ENCODE results near the gene TPPP3. TPM values are rescaled to one million over a fixed set of nuclear protein-coding genes. Genes with fewer than 3 reads are reported as not detected.
A peak's percentile ranks its signal among the peaks of the same experiment; 100 is the strongest.
"Not testable (repeated sequence)": the region's sequence is repeated elsewhere in the genome, so short reads cannot be mapped to it uniquely, and the experiment has no call there.

The TPPP3 gene
- total and polyA plus RNA-seq, 4 donors = 164 to 371 (median 185) TPM

DNA sequence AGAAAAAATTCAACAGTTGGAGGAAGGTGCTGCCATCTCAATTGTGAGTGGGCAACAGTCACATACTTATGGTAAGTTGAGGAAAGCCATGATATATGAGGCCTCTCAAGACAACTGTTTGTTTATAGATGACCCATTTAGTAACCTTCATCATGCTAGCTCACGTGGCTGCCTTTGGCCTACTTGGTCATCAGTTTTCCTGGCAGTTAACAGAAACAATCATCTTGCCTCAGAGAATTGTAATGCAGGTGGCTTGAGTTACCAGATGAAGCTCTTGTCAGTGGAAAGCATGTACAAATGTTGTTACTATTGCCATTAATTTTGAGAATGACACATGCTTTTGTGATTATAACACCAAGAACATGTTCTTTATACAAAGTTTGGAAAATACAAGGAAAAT, 14.7 kb downstream of the TPPP3 start:
- H3K4me1 ChIP-seq (ENCODE audit: control insufficient read depth in 5 of 5, insufficient read depth in 5 of 5, low read length in 5 of 5) = no peaks in the 10 kb centered on the region
- H3K27ac ChIP-seq (ENCODE audit: low read depth in 1 of 2, low read length in 1 of 2) = no peak overlapping the region
- TF ChIP-seq, protein P1, sequence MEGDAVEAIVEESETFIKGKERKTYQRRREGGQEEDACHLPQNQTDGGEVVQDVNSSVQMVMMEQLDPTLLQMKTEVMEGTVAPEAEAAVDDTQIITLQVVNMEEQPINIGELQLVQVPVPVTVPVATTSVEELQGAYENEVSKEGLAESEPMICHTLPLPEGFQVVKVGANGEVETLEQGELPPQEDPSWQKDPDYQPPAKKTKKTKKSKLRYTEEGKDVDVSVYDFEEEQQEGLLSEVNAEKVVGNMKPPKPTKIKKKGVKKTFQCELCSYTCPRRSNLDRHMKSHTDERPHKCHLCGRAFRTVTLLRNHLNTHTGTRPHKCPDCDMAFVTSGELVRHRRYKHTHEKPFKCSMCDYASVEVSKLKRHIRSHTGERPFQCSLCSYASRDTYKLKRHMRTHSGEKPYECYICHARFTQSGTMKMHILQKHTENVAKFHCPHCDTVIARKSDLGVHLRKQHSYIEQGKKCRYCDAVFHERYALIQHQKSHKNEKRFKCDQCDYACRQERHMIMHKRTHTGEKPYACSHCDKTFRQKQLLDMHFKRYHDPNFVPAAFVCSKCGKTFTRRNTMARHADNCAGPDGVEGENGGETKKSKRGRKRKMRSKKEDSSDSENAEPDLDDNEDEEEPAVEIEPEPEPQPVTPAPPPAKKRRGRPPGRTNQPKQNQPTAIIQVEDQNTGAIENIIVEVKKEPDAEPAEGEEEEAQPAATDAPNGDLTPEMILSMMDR (IDR thresholded peaks at IDR 0.05; ENCODE audit: control extremely low read depth, extremely low read depth) = no peak
- no peak for ATAC-seq (ENCODE audit: insufficient read depth, low FRiP score)
- no peak for DNase-seq
- H3K27me3 ChIP-seq (ENCODE audit: control insufficient read depth in 3 of 3, insufficient read depth in 3 of 3, low read length in 2 of 3) = no peaks in the 10 kb centered on the region
- no peak overlapping the region for H3K4me3 ChIP-seq
- WGBS, 2 donors = 76% methylated on average over 1 of the region's 1 CpG
- no peak overlapping the region for H3K9ac ChIP-seq (ENCODE audit: insufficient read depth in 1 of 2, low read length in 2 of 2)
- H3K9me3 ChIP-seq (ENCODE audit: control insufficient read depth in 4 of 4, insufficient read depth in 3 of 4, low read length in 3 of 4) = no peaks in the 10 kb centered on the region
- no peaks in the 10 kb centered on the region for H3K36me3 ChIP-seq (ENCODE audit: control insufficient read depth in 4 of 4, insufficient read depth in 4 of 4, low read length in 4 of 4)

DNA sequence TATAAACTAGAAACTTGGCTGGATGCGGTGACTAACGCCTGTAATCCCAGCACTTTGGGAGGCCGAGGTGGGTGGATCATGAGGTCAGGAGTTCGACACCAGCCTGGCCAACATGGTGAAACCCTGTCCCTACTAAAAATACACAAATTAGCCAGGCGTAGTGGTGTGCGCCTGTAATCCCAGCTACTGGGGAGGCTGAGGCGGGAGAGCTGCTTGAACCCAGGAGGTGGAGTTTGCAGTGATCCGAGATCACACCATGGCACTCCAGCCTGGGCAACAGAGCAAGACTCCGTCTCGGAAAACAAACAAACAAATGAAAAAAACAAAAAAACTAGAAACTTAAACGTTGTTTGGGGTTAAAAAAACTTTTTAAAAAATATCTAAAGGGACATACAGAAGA, 17.3 kb downstream of the TPPP3 start:
- not testable (repeated sequence) for H3K36me3 ChIP-seq (ENCODE audit: control insufficient read depth in 4 of 4, insufficient read depth in 4 of 4, low read length in 4 of 4); H3K4me3 ChIP-seq; ATAC-seq (ENCODE audit: insufficient read depth, low FRiP score); DNase-seq; H3K4me1 ChIP-seq (ENCODE audit: control insufficient read depth in 5 of 5, insufficient read depth in 5 of 5, low read length in 5 of 5); H3K9me3 ChIP-seq (ENCODE audit: control insufficient read depth in 4 of 4, insufficient read depth in 3 of 4, low read length in 3 of 4); H3K9ac ChIP-seq (ENCODE audit: insufficient read depth in 1 of 2, low read length in 2 of 2); H3K27me3 ChIP-seq (ENCODE audit: control insufficient read depth in 3 of 3, insufficient read depth in 3 of 3, low read length in 2 of 3); H3K27ac ChIP-seq (ENCODE audit: low read depth in 1 of 2, low read length in 1 of 2)
- WGBS, 2 donors = 89 to 93% methylated on average over 11 of the region's 11 CpGs

DNA sequence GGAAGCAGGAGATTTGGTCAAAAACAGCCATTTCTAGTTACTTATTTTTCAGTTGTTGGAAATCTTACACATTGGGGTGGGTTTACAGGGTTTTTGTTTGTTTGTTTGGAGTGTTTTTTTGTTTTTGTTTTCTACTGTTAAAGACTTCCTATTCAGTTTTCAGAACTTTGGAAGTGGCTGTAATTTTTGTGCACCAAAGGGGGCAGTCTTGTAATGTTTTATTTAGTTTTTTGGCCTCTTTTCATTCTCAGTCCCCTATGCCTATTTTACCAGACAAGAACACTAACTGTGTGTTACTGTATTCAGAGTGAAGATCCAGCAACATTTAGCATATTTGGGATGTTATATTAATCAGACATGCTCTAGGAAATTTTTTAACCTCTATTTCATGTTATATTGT, 20.6 kb downstream of the TPPP3 start:
- no peak overlapping the region for H3K4me3 ChIP-seq
- no peaks in the 10 kb centered on the region for H3K4me1 ChIP-seq (ENCODE audit: control insufficient read depth in 5 of 5, insufficient read depth in 5 of 5, low read length in 5 of 5)
- H3K27ac ChIP-seq (ENCODE audit: low read depth in 1 of 2, low read length in 1 of 2) = no peak overlapping the region
- H3K36me3 ChIP-seq (ENCODE audit: control insufficient read depth in 4 of 4, insufficient read depth in 4 of 4, low read length in 4 of 4) = no peaks in the 10 kb centered on the region
- H3K9ac ChIP-seq (ENCODE audit: insufficient read depth in 1 of 2, low read length in 2 of 2) = no peak overlapping the region
- DNase-seq (peak in 2 of 3 donors; percentile 57 to 69), ATAC-seq (ENCODE audit: insufficient read depth, low FRiP score) (no peak)
- H3K27me3 ChIP-seq (ENCODE audit: control insufficient read depth in 3 of 3, insufficient read depth in 3 of 3, low read length in 2 of 3) = no peaks in the 10 kb centered on the region
- TF ChIP-seq, protein P1 (IDR thresholded peaks at IDR 0.05; ENCODE audit: control extremely low read depth, extremely low read depth) = peak; percentile 8
- H3K9me3 ChIP-seq (ENCODE audit: control insufficient read depth in 4 of 4, insufficient read depth in 3 of 4, low read length in 3 of 4) = no peaks in the 10 kb centered on the region

DNA sequence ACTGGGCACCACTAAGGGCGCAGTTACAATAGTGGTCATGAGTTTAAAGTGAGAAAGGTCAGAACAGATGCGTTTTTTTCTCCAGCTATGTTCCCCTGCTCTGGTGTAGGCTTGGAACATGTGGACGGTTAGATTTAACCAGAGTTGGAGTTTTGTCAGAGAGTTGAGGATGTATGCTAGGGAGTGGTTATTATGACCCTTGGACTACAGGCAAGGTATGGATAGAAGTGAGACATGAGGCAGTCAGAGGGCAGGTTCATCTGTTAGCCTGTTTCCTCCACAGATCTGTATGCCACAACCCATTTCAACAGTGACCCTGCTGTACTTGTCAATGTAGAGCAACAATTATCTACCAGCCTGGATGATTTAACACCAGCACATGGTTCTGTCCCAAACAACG, 22.6 kb downstream of the TPPP3 start:
- H3K9me3 ChIP-seq (ENCODE audit: control insufficient read depth in 4 of 4, insufficient read depth in 3 of 4, low read length in 3 of 4) = no peaks in the 10 kb centered on the region
- no peak overlapping the region for H3K4me3 ChIP-seq
- TF ChIP-seq, protein P1 (IDR thresholded peaks at IDR 0.05; ENCODE audit: control extremely low read depth, extremely low read depth) = no peak
- no peak overlapping the region for H3K27ac ChIP-seq (ENCODE audit: low read depth in 1 of 2, low read length in 1 of 2)
- H3K36me3 ChIP-seq (ENCODE audit: control insufficient read depth in 4 of 4, insufficient read depth in 4 of 4, low read length in 4 of 4) = no peaks in the 10 kb centered on the region
- no peak overlapping the region for H3K9ac ChIP-seq (ENCODE audit: insufficient read depth in 1 of 2, low read length in 2 of 2)
- 93 to 97% methylated on average over 4 of the region's 4 CpGs for WGBS, 2 donors
- ATAC-seq (ENCODE audit: insufficient read depth, low FRiP score) (no peak), DNase-seq (no peak)
- no peaks in the 10 kb centered on the region for H3K27me3 ChIP-seq (ENCODE audit: control insufficient read depth in 3 of 3, insufficient read depth in 3 of 3, low read length in 2 of 3)
- no peaks in the 10 kb centered on the region for H3K4me1 ChIP-seq (ENCODE audit: control insufficient read depth in 5 of 5, insufficient read depth in 5 of 5, low read length in 5 of 5)

Data from lung (tissue), 12 donors.